PC-3 (cell line): ENCODE measurements around the gene KCNK4.

Experiments
- EZH2 ChIP-seq: fragments of 300-600 bp; sonication (generic); IDR thresholded peaks from one replicate; pipeline ENCODE4 v1.6.1; 2017; ENCODE audit warnings: antibody characterized with exemption, mild to moderate bottlenecking, low read length; ENCODE audit not compliant: unreplicated experiment
- EZH2phosphoT487 ChIP-seq: fragments of 300-600 bp; sonication (generic); IDR thresholded peaks from 2 replicates; pipeline ENCODE4 v1.6.1; 2018; ENCODE audit warnings: mild to moderate bottlenecking, antibody characterized with exemption, low read length, borderline replicate concordance

GRCh38 chr11:64344787-64345186, 53.7 kb downstream of the KCNK4 start:
- TF ChIP-seq EZH2 (no peak), EZH2phosphoT487 (no peak)
